GM19468 (cell line): ENCODE data around the gene TBC1D5.
"Not testable (repeated sequence)": the region's sequence is repeated elsewhere in the genome, so short reads cannot be mapped to it uniquely, and the experiment has no call there.

Experiments
- ATAC-seq: cut with Tn5 transposase; IDR thresholded peaks from one replicate; pipeline ENCODE4 v1.9.1; 2021; ENCODE audit warnings: mild to moderate bottlenecking, moderate library complexity, moderate number of reproducible peaks; ENCODE audit not compliant: unreplicated experiment; ENCODE audit errors: extremely low read depth

Gene TBC1D5

DNA sequence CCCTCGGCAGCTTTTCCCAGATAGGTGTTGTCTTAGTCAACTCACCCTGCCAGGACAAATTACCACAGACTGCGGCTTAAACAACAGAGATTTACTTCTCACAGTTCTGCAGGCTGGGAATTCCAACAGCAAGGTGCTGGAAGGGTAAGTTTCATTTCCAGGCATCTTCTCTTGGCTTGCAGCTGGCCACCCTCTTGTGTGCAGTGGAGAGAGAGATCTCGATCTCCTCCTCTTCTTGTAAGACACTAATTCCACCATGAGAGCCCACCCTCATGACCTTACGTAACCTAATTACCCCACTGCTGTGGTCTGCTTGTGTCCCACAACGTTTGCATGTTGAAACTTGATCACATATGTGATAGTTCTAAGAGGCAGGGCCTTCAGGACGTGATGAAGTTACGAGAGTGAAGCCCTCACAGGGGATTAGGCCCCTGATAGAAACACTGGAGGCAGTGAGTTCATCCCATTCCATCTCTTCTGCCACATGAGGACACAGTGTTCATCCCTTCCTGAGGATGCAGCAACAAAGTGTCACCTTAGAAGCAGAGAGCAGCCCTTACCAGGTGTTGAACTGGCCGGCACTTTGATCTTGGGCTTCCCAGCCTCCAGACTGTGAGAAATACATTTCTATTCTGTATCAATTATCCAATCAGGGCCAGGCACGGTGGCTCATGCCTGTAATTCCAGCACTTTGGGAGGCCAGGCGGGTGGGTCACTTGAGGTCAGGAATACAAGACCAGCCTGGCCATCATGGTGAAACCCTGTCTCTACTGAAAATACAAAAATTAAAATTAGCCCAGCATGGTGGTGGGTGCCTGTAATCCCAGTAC, 609.9 kb downstream of the TBC1D5 start:
- ATAC-seq = no peak

DNA sequence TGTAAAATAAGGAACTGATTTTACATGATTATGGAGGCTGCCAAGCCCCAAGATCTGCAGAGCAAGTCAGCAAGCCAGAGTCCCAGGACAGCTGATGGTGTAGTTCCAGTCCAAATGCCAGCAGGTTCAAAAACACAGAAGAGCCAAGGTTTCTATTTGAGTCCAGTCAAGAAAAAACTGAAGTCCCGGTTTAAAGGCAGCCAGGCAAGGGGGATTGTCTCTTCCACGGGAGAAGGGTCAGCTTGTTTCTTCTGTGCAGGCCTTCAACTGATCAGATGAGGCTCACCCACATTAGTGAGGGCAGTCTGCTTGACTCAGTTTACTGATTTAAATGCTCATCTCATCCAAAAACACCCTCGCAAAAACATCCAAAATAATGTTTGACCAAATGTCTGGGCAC, 611.5 kb downstream of the TBC1D5 start:
- ATAC-seq = no peak

DNA sequence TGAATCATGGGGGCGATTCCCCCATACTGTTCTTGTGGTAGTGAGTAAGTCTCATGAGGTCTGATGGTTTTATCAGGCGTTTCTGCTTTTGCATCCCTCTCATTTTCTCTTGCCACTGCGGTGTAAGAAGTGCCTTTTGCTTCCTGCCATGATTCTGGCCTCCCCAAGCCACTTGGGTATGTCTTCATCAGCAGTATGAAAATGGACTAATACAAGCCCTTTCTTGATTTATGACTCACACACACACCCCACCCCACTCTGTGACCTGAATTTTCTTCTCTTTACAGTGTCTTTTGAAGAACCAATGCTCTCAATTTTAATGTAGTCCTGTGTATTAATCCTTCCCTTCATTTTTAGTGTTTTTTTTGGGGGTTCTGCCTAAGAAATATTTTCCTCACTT, 612.9 kb downstream of the TBC1D5 start:
- ATAC-seq = no peak

DNA sequence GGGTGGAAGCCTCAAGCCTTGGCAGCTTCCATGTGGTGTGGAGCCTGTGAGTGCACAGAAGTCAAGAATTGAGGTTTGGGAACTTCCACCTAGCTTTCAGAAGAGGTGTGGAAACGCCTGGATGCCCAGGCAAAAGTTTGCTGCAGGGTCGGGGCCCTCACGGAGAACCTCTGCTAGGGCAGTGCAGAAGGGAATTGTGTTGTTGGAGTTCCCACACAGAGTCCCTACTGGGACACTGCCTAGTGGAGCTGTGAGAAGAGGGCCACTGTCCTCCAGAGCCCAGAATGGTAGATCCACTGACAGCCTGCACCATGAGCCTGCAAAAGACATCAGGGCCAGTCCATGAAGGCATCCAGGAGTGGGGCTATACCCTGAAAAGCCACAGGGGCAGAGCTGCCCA, 613.8 kb downstream of the TBC1D5 start:
- not testable (repeated sequence) for ATAC-seq

DNA sequence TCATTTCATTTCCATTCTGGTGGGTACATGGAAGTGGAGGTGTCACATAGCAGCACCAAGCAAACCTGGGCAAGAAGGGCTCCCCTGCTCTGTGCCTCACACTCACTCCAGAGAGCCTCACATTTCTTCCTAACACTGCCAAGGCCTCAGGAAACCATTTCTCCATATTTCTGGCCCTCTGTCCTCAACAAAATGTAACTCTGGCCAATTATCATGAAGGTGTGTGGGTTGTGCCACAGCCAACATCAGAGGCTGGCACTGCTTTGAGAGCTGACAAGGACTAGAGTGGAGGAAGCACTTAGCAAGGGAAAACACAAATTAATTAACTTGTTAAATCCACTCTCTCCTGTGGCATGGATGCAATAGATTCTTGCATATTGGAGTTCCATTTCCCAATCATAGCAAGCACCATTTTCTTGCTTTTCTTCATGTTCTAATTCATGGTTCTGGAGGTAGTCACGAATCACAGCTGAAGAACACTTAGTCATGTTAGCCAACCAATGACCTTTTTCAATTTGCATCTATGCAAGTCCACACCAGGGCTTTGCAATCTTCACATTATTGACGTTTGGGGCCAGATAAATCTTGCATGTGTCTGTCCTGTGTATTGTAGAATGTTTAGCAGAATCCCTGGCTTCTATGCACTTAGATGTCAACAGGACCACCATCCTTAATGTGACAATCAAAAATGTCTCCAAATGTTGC, 616.5 kb downstream of the TBC1D5 start:
- ATAC-seq = no peak

DNA sequence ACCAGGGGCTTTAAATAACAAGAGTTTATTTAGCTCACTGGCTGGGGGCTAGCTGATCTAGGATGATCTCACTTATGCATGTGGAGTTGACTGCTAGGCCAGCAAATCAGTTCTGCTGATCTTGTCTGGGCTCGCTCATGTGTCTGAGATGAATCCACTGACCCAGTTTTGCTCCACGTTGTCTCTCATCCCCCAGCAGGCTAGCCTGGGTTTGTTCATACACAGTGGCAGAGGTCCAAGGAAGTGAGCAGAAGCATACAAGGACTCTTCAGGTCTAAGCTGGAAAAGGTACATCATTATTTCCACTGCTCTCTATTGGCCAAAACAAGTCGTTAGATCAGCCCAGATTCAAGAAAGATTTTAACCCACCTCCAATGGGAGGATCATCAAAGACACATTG, 619.7 kb downstream of the TBC1D5 start:
- no peak for ATAC-seq

DNA sequence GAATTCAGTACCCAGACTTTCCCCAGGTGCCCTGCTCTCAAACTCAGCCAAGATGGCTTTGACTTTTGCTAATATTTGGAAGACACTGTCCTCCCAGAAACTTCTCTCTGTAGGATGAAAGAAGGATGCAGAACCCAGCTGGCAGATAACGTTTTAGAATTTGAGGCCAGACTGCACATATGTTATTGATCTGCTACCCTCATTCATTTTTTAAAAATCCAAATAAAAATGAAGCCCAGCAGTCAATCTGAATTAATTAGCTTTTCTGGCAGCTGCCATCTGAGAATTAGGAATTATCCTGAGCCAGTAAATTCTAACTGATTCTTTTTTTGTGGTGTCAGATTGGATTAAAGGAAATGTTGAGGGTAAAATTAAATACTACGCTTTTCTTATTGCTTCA, 621.1 kb downstream of the TBC1D5 start:
- no peak for ATAC-seq

DNA sequence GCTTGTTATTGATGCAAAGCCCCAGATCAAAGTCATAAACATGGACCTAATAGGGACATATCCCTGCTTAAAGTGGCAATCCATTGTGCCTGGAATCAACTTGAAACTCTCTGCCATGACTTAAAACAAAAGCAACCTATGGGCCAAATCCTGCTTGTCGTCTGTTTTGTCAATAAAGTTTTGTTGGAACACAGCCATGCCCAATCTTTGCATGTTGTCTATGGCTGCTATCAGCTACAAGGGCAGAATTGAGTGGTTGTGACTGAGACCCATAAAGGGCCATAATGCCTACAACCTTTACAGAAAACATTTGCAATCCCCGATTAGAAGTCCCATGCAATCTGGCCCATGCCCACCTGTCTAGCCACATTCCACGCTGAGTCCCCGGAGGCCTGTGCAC, 622.3 kb downstream of the TBC1D5 start:
- ATAC-seq = no peak

DNA sequence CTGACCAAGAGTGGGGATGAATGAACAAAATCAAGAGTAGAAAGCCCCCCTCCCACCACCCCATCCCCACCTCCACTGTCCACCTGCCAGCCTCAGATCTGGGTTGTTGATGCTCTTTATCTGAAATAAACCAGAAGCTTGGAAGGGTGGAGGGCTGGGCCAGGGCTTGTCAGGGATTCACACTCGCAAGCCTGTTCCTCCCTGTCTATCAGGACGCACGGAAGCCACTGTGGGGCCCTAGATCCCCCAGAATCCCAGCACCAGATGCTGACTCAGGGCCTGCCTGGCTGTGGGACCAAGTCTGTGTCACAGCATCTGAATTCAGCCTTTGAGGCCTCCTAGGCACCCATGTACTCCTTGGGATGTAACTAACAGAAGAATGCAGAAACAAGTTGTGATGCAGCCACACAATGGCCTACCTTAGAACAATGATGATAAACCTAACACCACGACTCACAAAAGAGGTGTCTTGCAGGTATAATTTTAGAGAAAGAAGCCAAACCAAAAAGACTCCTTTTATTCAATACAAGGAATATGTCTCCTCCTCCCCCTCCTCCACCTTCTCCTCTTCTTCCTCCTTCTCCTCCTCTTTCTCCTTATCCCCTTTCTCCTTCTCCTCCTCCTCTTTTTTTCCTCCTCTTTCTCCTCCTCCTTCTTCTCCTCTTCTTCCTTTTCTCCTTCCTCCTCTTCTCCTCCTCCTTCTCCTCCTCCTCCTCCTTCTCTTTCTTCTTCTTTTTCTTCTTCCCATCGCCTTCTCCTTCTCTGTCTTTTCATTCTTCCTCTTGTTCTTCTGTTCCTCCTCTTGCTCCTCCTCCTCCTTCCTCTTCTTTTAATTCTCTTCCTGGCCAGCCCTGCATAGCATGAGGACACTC, 623.0 kb downstream of the TBC1D5 start:
- ATAC-seq = no peak

DNA sequence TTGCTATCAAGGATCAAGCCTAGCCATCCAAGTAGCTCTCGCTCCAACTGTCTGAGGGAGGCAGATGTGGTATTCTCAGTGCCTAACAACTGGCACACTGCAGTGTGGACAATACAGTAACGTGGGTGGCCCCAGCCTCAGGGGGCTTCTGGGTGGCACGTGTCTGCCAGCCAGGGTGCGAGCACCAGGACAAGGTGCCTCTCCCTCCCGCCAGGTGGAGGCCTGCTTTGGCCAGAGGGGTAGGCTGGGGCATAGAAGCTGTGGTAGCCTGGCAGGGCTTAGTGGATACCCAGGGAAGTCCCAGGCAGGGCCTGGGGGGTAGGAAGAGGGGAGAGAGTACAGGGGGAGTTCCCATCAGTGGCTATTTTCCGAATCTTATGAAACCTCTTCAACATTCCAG, 623.7 kb downstream of the TBC1D5 start:
- no peak for ATAC-seq

DNA sequence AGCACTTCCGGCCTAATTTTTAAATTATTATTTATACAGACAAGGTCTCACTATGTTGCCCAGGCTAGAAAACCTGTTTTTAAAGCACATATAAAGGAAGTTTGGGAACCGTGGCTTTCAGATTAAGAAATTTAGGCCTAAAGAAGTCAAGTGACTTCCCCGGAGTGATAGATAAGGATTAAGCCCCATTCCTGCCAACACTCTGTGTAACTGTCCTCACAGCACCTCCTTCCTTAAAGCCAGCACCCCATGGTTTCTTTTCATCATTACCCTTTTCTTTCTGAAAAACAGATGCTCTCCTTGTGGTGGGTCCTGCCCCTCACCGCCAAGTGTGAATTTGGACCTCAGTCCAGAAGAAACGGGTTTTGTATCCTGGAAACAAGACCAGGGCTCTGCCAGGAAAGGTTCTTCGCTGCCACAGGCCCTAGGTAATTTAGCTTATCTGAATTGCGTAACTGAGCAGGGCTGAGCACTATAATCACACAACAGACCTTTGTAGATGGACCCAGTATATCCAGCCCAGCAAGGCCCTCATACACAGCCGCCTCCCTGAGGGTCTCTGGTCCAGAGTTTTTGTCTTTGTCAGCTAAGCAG, 626.3 kb downstream of the TBC1D5 start:
- ATAC-seq = no peak

DNA sequence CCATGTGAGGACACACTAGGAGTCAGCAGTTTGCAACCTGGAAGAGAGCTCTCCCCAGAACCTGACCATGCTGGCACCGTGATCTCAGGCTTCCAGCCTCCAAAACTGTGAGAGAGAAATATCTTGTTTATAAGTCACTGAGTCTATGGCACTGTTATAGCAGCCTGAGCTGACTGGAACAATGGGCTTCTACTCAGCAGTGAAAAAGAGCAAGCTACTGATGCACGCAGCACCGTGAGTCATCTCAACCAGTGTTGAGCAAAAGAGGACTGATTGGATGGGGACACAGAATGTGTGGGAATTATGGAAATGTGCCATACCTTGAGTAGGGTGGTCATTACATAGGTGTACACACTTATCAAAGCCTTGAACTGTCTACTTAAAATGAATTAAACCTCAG, 627.2 kb downstream of the TBC1D5 start:
- no peak for ATAC-seq

DNA sequence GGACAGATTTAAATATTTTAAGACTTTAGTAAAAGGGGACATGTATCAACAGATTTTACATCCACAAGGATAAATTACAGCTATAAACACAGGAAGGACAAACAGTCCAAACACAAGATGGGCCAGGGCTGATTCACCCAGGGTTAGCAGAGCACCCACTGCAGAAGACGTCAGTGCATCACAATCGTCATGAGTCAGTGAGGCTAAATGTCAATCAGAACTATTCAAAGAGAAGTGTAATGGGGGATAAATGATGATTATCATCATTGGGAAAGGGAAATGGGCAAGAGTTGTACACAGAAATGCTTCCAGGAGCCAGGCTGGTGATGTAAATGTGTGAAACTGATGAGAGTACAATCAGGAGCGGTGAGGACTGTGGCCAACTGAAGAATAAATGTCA, 630.8 kb downstream of the TBC1D5 start:
- ATAC-seq = no peak

DNA sequence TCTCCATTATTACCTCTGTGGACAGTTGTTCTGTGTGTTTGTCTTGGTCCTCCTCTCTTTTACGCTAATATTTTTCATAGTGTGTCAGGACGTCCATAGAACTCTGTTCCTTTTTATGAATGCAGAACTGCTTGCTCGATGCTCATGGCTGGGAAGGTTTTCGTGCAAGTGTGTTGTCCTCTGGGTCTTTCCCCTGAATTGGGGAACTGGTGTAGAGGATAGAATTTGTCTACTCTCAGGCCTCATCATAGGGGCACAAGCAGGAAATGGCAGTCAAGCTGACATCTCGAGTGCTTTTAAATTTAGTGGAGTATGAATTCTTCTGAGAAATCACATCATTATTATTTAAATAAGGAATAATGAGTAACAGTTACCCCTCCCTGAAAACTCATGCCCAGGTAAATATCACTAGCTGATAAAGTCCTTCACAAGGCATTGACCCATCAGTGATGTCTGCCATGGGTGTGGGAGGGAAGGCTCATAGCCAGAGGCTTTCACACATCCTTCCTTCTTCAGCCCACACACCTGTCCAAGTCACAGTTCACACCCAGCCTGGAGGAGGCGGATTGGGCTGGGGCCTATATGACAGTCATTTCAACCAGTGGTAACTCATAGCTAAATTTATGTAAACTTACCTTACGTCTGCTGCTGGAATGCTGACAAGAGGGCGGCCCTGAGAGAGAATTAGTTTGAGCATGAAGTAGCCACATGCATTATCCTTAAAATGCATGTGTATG, 631.6 kb downstream of the TBC1D5 start:
- ATAC-seq = no peak
